ENCODE results near the gene HNRNPU. TPM values are rescaled to one million over a fixed set of nuclear protein-coding genes. Genes with fewer than 3 reads are reported as not detected.

HNRNPU gene
- polyA plus RNA-seq, 2 of the 4 experiments (the other 2 are of a cell fraction): 449 to 529 TPM

DNA sequence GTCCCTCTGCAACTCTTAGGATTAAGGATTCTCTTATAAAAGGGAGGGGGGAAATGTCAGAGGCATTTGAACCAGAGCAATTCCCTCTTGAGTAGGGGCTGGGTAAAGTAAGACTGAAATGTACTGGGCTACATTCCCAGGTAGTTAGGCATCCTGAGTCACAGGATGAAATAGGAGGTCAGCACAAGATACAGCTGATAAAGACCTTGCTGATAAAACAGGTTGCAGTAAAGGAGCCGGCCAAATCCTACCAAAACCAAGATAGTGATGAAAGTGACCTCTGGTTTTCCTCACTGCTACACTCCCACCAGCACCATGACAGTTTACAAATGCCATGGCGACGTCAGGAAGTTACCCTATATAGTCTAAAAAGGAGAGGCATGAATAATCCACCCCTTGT, 43.2 kb downstream of the HNRNPU start:
- ATAC-seq (peak in 1 of 2 experiments; percentile 32; a peak in 1 of 6 replicates), FAIRE-seq (no peak), DNase-seq (ENCODE audit: low read depth in 1 of 2, low spot score in 1 of 2) (no peak)
- H3K9me3 ChIP-seq: no peaks in the 10 kb centered on the region
- H3K4me1 ChIP-seq: no peaks in the 10 kb centered on the region
- H3K27ac ChIP-seq: no peak overlapping the region
- H3K4me3 ChIP-seq: no peak overlapping the region
- TF ChIP-seq POLR2AphosphoS2 (conservative IDR thresholded peaks at IDR 0.05; ENCODE audit: low read length): no peak
- no peak for TF ChIP-seq ZC3H11A (IDR thresholded peaks at IDR 0.05)
- no peak for TF ChIP-seq GATA3 (IDR thresholded peaks at IDR 0.05; ENCODE audit: borderline replicate concordance)
- TF ChIP-seq, protein P1, sequence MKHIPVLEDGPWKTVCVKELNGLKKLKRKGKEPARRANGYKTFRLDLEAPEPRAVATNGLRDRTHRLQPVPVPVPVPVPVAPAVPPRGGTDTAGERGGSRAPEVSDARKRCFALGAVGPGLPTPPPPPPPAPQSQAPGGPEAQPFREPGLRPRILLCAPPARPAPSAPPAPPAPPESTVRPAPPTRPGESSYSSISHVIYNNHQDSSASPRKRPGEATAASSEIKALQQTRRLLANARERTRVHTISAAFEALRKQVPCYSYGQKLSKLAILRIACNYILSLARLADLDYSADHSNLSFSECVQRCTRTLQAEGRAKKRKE (CRISPR knock-in tag; IDR thresholded peaks at IDR 0.05; ENCODE audit: low read depth): no peak
- TF ChIP-seq ZNF302 (CRISPR knock-in tag; IDR thresholded peaks at IDR 0.05): no peak
- TF ChIP-seq HOXA7 (CRISPR knock-in tag; IDR thresholded peaks at IDR 0.05): no peak
- TF ChIP-seq CHD4 (IDR thresholded peaks at IDR 0.05; ENCODE audit: borderline replicate concordance): no peak
- TF ChIP-seq SMC3 (IDR thresholded peaks at IDR 0.05): no peak
- TF ChIP-seq, protein P2, sequence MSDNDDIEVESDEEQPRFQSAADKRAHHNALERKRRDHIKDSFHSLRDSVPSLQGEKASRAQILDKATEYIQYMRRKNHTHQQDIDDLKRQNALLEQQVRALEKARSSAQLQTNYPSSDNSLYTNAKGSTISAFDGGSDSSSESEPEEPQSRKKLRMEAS (IDR thresholded peaks at IDR 0.05): no peak
- no peak for TF ChIP-seq SREBF2 (IDR thresholded peaks at IDR 0.05)
- TF ChIP-seq RAD21 (conservative IDR thresholded peaks at IDR 0.05 in 1 of 2, IDR thresholded peaks at IDR 0.05 in 1 of 2): no peak
- TF ChIP-seq HOXB5 (CRISPR knock-in tag; IDR thresholded peaks at IDR 0.05): no peak
- TF ChIP-seq EHF (CRISPR knock-in tag; IDR thresholded peaks at IDR 0.05): no peak
- no peak for TF ChIP-seq ELK1 (IDR thresholded peaks at IDR 0.05; ENCODE audit: low read depth, low read length)
- no peak for TF ChIP-seq CHD2 (IDR thresholded peaks at IDR 0.05; ENCODE audit: low read length, partially characterized antibody)
- TF ChIP-seq MAFK (IDR thresholded peaks at IDR 0.05; ENCODE audit: partially characterized antibody): no peak
- ChIA-PET CTCF (no interaction called here), POLR2A (no interaction called here)
- WGBS (ENCODE audit: missing lambda C conversion rate): 72% methylated on average over 3 of the region's 3 CpGs
- no peak overlapping the region for H3K4me2 ChIP-seq

- no peak for DNase-seq (ENCODE audit: low read depth in 1 of 2, low spot score in 1 of 2)
- ChIA-PET POLR2A (no interaction called here), CTCF (no interaction called here)
- 80% methylated on average over 2 of the region's 2 CpGs for WGBS (ENCODE audit: missing lambda C conversion rate)
- no peak overlapping the region for H3K27ac ChIP-seq
- no peak overlapping the region for H3K4me2 ChIP-seq
- no peak for ATAC-seq
- H3K4me1 ChIP-seq: no peaks in the 10 kb centered on the region
- no peak overlapping the region for H3K4me3 ChIP-seq
- H3K9me3 ChIP-seq: no peaks in the 10 kb centered on the region
- no peak for TF ChIP-seq RNF2 (IDR thresholded peaks at IDR 0.05; ENCODE audit: borderline replicate concordance, low read depth)
- no peak for TF ChIP-seq JUNB (IDR thresholded peaks at IDR 0.05)
- TF ChIP-seq RFX5 (IDR thresholded peaks at IDR 0.05): no peak
- TF ChIP-seq, protein P2 (IDR thresholded peaks at IDR 0.05): no peak
- TF ChIP-seq, protein P3, sequence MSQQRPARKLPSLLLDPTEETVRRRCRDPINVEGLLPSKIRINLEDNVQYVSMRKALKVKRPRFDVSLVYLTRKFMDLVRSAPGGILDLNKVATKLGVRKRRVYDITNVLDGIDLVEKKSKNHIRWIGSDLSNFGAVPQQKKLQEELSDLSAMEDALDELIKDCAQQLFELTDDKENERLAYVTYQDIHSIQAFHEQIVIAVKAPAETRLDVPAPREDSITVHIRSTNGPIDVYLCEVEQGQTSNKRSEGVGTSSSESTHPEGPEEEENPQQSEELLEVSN (IDR thresholded peaks at IDR 0.05; ENCODE audit: borderline replicate concordance, low read depth): no peak
- no peak for TF ChIP-seq POLR2A (IDR thresholded peaks at IDR 0.05; ENCODE audit: low read length)
- no peak for TF ChIP-seq HOXB13 (CRISPR knock-in tag; IDR thresholded peaks at IDR 0.05; ENCODE audit: low read depth)
- no peak for TF ChIP-seq USF2 (IDR thresholded peaks at IDR 0.05)
- TF ChIP-seq ELK1 (IDR thresholded peaks at IDR 0.05; ENCODE audit: low read depth, low read length): no peak
- TF ChIP-seq CEBPB (IDR thresholded peaks at IDR 0.05): no peak
- no peak for FAIRE-seq
Observed at GRCh38 chr1:244820131-244820530, 44.2 kb downstream of the HNRNPU start.

Measured in A549 (cell line).